Islet of Langerhans (tissue), 1 donor: ENCODE data around the gene LMNTD2.

Experiments used
- FAIRE-seq: peaks from one replicate; lab custom pipeline; 2011; peaks lifted over from hg19 to GRCh38; lab: Jason Lieb, UNC

The LMNTD2 gene

GRCh38 chr11:567629-568292 lies 7.2 kb upstream of the LMNTD2 start:
- FAIRE-seq = no peak

- FAIRE-seq = no peak
These were observed 6.6 kb upstream of the LMNTD2 start for GRCh38 chr11:567011-567628.

- no peak for FAIRE-seq
These were observed 5.5 kb upstream of the LMNTD2 start for GRCh38 chr11:565921-566509.

- FAIRE-seq = no peak
These were observed 3.5 kb upstream of the LMNTD2 start for GRCh38 chr11:563812-564578.

GRCh38 chr11:563066-563811 lies 2.7 kb upstream of the LMNTD2 start:
- FAIRE-seq = no peak

- FAIRE-seq = no peak
These were observed 1.6 kb upstream of the LMNTD2 start for GRCh38 chr11:562046-562645.

- no peak for FAIRE-seq
These were observed 838 bp upstream of the LMNTD2 start for GRCh38 chr11:561148-562003.

- no peak for FAIRE-seq
These were observed 730 bp downstream of the LMNTD2 start for GRCh38 chr11:559712-560304.

- FAIRE-seq = no peak
These were observed 1.4 kb downstream of the LMNTD2 start for GRCh38 chr11:559020-559620.

- no peak for FAIRE-seq
These were observed 2.0 kb downstream of the LMNTD2 start for GRCh38 chr11:558503-558902.

GRCh38 chr11:557328-558132 lies 3.0 kb downstream of the LMNTD2 start:
- FAIRE-seq = no peak

- no peak for FAIRE-seq
These were observed 3.8 kb downstream of the LMNTD2 start for GRCh38 chr11:556662-557256.

GRCh38 chr11:555780-556661 lies 4.5 kb downstream of the LMNTD2 start:
- no peak for FAIRE-seq

GRCh38 chr11:555227-555779 lies 5.2 kb downstream of the LMNTD2 start:
- no peak for FAIRE-seq

GRCh38 chr11:554428-555226 lies 5.9 kb downstream of the LMNTD2 start:
- no peak for FAIRE-seq

- no peak for FAIRE-seq
These were observed 6.6 kb downstream of the LMNTD2 start for GRCh38 chr11:553988-554340.
